Lower lobe of right lung (tissue), 2 donors: ENCODE data around the gene NDUFA7. TPM values are rescaled to one million over a fixed set of nuclear protein-coding genes. Genes with fewer than 3 reads are reported as not detected.
A peak's percentile ranks its signal among the peaks of the same experiment; 100 is the strongest.

Experiments used
- ATAC-seq, 2 donors: fragments of 200-7000 bp; cut with Tn5 transposase; one replicate each; pipeline ENCODE4 v1.9.1; 2020 to 2022; ENCODE audit warnings: mild to moderate bottlenecking in 2 of 2, moderate library complexity in 2 of 2
- DNase-seq: peaks from one replicate; pipeline ENCODE4 v3.0.0-alpha.2; 2020
- H3K27ac ChIP-seq: fragments of 200-600 bp; one replicate; pipeline ENCODE4 v1.8.0; 2022
- H3K27me3 ChIP-seq: fragments of 200-600 bp; one replicate; pipeline ENCODE4 v1.8.0; 2022; ENCODE audit warnings: low read depth
- H3K36me3 ChIP-seq: fragments of 200-600 bp; one replicate; pipeline ENCODE4 v1.8.0; 2022; ENCODE audit warnings: mild to moderate bottlenecking
- H3K4me1 ChIP-seq: fragments of 200-600 bp; one replicate; pipeline ENCODE4 v1.8.0; 2022
- H3K4me3 ChIP-seq: fragments of 200-600 bp; one replicate; pipeline ENCODE4 v1.8.0; 2022; ENCODE audit warnings: mild to moderate bottlenecking
- H3K9me3 ChIP-seq: fragments of 200-600 bp; one replicate; pipeline ENCODE4 v1.8.0; 2022
- intact Hi-C: fragments of 100-400 bp; cut with DNase I; formaldehyde crosslinking; loops from one replicate; pipeline ENCODE4 v1.11.0; 2022
- total RNA-seq: library from RNA; stranded (reverse); fragmentation: NEBNext Ultra II Directional; extraction: Animal tissue kit (Norgen Biotek cat#: 25700); gene quantifications from one replicate; pipeline ENCODE4 v1.2.1, GENCODE V29; 2021
- TF ChIP-seq, protein P1 (sequence below): fragments of 200-600 bp; IDR thresholded peaks from one replicate; pipeline ENCODE4 v1.8.0; 2022; ENCODE audit warnings: antibody characterized with exemption, mild to moderate bottlenecking
- donor health status: DM: no; HTN: yes; CAD: no; lungs with severe emphysema.

The NDUFA7 gene
- total RNA-seq, 1 donor from 2014 or later, result 41.9 TPM

DNA sequence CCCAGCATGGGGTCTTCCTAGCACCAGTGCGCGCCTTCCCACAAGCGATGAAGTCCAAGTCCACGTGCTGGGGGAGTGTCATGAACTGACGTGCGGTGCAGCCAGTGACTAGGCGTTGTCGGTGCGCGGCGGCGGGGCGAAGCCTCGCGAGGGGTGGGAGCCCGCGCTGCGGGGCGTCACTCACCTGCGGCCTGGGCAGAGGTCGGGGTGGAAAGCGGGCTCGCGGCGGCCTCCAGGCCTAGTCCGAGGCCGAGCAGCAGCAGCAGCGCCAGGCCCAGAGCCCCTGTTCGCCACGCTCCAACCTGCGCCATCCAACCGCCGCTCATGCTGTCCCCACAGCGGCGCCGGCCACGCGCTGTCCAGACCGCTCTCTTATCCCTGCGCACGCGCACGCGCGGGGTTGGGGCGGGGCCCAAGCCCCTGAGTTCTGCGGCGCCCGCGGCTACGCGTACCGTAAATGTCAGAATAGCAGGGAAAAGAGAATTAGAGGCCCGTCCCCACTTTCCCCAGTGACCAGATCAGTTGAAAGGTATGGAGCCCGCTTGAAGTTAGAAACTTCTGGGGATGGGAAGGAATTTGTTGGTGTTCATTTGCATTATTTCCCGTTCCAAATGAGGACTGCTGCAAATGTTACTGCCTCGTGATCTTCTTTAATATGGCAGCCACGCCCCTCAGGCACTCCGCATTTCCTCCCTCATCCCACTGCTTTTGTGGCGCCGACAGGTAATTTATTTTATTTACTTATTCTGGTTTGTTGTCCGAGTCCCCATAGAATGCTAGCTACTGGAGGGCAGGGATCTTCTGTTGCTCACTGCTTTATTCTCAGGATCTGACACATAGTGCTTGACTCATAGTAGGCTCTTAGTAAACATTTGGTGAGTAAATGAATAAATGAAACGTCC lies 13.0 kb downstream of the NDUFA7 start, which contains the start of gene CD320:
Gene CD320 (minus strand): TSS at position 394 of the 902 bp plus-strand sequence. CDS start 68 bp downstream, at position 326.
- intact Hi-C loops, result no loop called here
- Histone ChIP-seq H3K36me3 (peaks cover 25% of the 10 kb centered on the region), H3K27ac (peak within 1 kb of the TSS; percentile 70), H3K9me3 (no peaks in the 10 kb centered on the region), H3K4me3 (peak within 1 kb of the TSS; percentile 65), H3K27me3 (no peaks in the 10 kb centered on the region), H3K4me1 (peaks cover 48% of the 10 kb centered on the region)
- DNase-seq, result peak; percentile 92
- ATAC-seq, result peak; percentile 95 to 98
- TF ChIP-seq, protein P1, sequence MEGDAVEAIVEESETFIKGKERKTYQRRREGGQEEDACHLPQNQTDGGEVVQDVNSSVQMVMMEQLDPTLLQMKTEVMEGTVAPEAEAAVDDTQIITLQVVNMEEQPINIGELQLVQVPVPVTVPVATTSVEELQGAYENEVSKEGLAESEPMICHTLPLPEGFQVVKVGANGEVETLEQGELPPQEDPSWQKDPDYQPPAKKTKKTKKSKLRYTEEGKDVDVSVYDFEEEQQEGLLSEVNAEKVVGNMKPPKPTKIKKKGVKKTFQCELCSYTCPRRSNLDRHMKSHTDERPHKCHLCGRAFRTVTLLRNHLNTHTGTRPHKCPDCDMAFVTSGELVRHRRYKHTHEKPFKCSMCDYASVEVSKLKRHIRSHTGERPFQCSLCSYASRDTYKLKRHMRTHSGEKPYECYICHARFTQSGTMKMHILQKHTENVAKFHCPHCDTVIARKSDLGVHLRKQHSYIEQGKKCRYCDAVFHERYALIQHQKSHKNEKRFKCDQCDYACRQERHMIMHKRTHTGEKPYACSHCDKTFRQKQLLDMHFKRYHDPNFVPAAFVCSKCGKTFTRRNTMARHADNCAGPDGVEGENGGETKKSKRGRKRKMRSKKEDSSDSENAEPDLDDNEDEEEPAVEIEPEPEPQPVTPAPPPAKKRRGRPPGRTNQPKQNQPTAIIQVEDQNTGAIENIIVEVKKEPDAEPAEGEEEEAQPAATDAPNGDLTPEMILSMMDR, result no peak

DNA sequence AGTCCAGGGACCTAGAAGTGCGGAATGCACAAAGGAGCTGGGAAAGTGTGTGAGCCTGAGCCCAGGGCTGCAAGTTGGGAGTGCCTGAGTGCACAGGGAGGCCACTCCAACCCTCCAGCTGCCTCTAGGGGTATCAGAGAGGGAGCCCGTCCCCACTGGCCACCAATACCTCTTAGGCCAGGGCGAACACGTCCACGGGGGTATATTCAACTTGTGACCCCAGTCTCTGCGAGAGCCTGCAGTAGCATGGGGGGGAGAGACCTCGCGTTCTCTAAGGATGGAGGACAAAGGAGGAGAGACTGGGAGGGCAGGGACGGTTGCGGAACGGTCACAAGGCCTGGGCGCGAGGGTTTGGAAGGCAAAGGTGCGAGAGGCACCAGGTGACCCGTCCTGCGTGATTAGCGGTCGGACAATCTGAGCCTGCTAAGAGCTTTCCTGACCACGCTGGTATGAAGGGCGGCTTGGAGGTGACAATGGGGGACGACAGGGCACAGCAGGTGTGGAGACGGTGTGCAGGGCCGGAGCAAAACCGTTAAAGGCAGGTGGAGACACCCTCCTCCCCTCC lies 13.7 kb downstream of the NDUFA7 start:
- Histone ChIP-seq H3K27me3 (no peaks in the 10 kb centered on the region), H3K36me3 (peaks cover 21% of the 10 kb centered on the region), H3K4me1 (peaks cover 46% of the 10 kb centered on the region), H3K4me3 (peak overlapping the region; percentile 65), H3K27ac (peak overlapping the region; percentile 70), H3K9me3 (no peaks in the 10 kb centered on the region)
- DNase-seq (no peak), ATAC-seq (peak; percentile 2 to 22)
- TF ChIP-seq, protein P1, result no peak
- intact Hi-C loops, result no loop called here

- DNase-seq (peak; percentile 42), ATAC-seq (no peak)
- Histone ChIP-seq H3K27me3 (no peaks in the 10 kb centered on the region), H3K9me3 (no peaks in the 10 kb centered on the region), H3K4me3 (no peak overlapping the region), H3K4me1 (peaks cover 36% of the 10 kb centered on the region), H3K27ac (peak overlapping the region; percentile 28), H3K36me3 (peaks cover 22% of the 10 kb centered on the region)
- intact Hi-C loops, result no loop called here
- TF ChIP-seq, protein P1, result no peak
These were observed 14.7 kb downstream of the NDUFA7 start for GRCh38 chr19:8306235-8307054.

DNA sequence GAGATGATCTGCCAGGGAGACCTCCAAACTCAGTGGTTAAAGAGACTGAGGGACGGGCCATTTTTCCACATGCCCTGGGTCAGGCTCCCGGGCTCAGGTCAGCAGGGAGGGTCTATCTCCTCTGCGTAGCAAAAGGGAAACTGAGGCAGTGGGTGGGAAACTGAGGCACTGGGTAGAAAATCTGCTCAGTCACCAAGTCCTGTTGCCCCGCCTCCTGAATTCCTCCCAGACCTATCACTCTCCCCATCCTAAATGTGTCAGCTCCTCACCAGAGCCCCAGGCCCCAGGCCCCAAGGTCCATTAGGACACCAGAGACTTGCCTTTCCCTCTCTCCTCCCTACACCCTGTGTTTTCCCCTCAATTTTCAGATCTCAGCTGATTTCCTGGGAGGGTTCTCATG lies 15.4 kb downstream of the NDUFA7 start:
- no peak overlapping the region for H3K4me3 ChIP-seq
- H3K9me3 ChIP-seq, result no peaks in the 10 kb centered on the region
- peaks cover 15% of the 10 kb centered on the region for H3K36me3 ChIP-seq
- peak overlapping the region; percentile 28 for H3K27ac ChIP-seq
- ATAC-seq (no peak), DNase-seq (peak; percentile 14)
- intact Hi-C loops, result no loop called here
- H3K27me3 ChIP-seq, result no peaks in the 10 kb centered on the region
- H3K4me1 ChIP-seq, result peaks cover 34% of the 10 kb centered on the region
- TF ChIP-seq, protein P1, result no peak
